Keratinocyte (primary cell): ENCODE measurements around the gene ATF4. TPM values are rescaled to one million over a fixed set of nuclear protein-coding genes. Genes with fewer than 3 reads are reported as not detected.

Experiments used
- DNase-seq: peaks from one replicate; pipeline ENCODE4 v3.0.0-alpha.2; 2011; ENCODE audit warnings: low read depth, missing footprints, low spot score
- FAIRE-seq: peaks from 2 replicates; lab custom pipeline; 2011; peaks lifted over from hg19 to GRCh38; lab: Jason Lieb, UNC
- H2AFZ ChIP-seq: 2 replicates; pipeline ENCODE4 v1.6.0; 2012; ENCODE audit warnings: low read length, control low read depth, inconsistent platforms; ENCODE audit not compliant: control insufficient read depth
- H3K27ac ChIP-seq: 2 replicates; pipeline ENCODE4 v1.5.1; 2011; ENCODE audit warnings: low read length; ENCODE audit not compliant: control insufficient read depth, insufficient read depth
- H3K27me3 ChIP-seq: 3 replicates; pipeline ENCODE4 v1.6.0; 2011; ENCODE audit warnings: low read length; ENCODE audit not compliant: control insufficient read depth, insufficient read depth; ENCODE audit errors: extremely low read depth
- H3K36me3 ChIP-seq, 2 experiments: 2 replicates in 1 of 2; 3 replicates in 1 of 2; pipeline ENCODE4 v1.5.1; 2011; ENCODE audit warnings: low read length in 2 of 2, mild to moderate bottlenecking in 1 of 2; ENCODE audit not compliant: control insufficient read depth in 2 of 2, insufficient read depth in 2 of 2; ENCODE audit errors: extremely low read depth in 1 of 2
- H3K4me1 ChIP-seq: 3 replicates; pipeline ENCODE4 v1.5.1; 2011; ENCODE audit warnings: low read length; ENCODE audit not compliant: control insufficient read depth, insufficient read depth; ENCODE audit errors: extremely low read depth
- H3K4me2 ChIP-seq: 3 replicates; pipeline ENCODE4 v1.6.0; 2011; ENCODE audit warnings: low read depth, low read length; ENCODE audit not compliant: control insufficient read depth, insufficient read depth; ENCODE audit errors: extremely low read depth
- H3K4me3 ChIP-seq, 3 experiments: fragments of 200-600 bp in 1 of 3; sonication (generic) in 1 of 3; 2 replicates in 2 of 3; 3 replicates in 1 of 3; pipeline ENCODE4 v1.5.1; 2011 to 2016; ENCODE audit warnings: low read length in 3 of 3, mild to moderate bottlenecking in 3 of 3, control low read depth in 2 of 3, inconsistent platforms in 1 of 3, low read depth in 1 of 3, mixed read lengths in 1 of 3, mixed run types in 1 of 3, moderate library complexity in 1 of 3; ENCODE audit not compliant: control insufficient read depth in 2 of 3, insufficient read depth in 2 of 3; ENCODE audit errors: extremely low read depth in 1 of 3
- H3K79me2 ChIP-seq: 2 replicates; pipeline ENCODE4 v1.6.0; 2012; ENCODE audit warnings: low read length; ENCODE audit not compliant: control insufficient read depth, insufficient read depth
- H3K9ac ChIP-seq: 3 replicates; pipeline ENCODE4 v1.6.0; 2011; ENCODE audit warnings: low read length; ENCODE audit not compliant: control insufficient read depth, insufficient read depth; ENCODE audit errors: extremely low read depth
- H3K9me1 ChIP-seq: 3 replicates; pipeline ENCODE4 v1.6.0; 2011; ENCODE audit warnings: low read length; ENCODE audit not compliant: control insufficient read depth, insufficient read depth; ENCODE audit errors: extremely low read depth
- H3K9me3 ChIP-seq: 2 replicates; pipeline ENCODE4 v1.5.1; 2012; ENCODE audit warnings: low read depth, low read length; ENCODE audit not compliant: control insufficient read depth
- H4K20me1 ChIP-seq: 3 replicates; pipeline ENCODE4 v1.6.0; 2011; ENCODE audit warnings: low read length; ENCODE audit not compliant: control insufficient read depth, insufficient read depth; ENCODE audit errors: extremely low read depth
- CTCF ChIP-seq, 3 experiments: IDR thresholded peaks in 1 of 3; conservative IDR thresholded peaks in 1 of 3; optimal IDR thresholded peaks in 1 of 3; 2 replicates in 2 of 3; 3 replicates in 1 of 3; pipeline versions ENCODE3 to v1.5.1; 2011; ENCODE audit warnings: low read length in 3 of 3, mild to moderate bottlenecking in 3 of 3, moderate library complexity in 2 of 3, control low read depth in 1 of 3, inconsistent platforms in 1 of 3; ENCODE audit not compliant: insufficient read depth in 2 of 3; ENCODE audit errors: extremely low read depth in 1 of 3
- EZH2 ChIP-seq: IDR thresholded peaks from one replicate; pipeline ENCODE4 v1.6.1; 2012; ENCODE audit warnings: inconsistent platforms, mild to moderate bottlenecking, low read length, moderate library complexity
- dilution Hi-C: fragments of 300-500 bp; cut with MboI; formaldehyde crosslinking; loops from one replicate; pipeline ENCODE4 v1.7.0; 2020; ENCODE audit warnings: low sequenced_read_pairs; ENCODE audit not compliant: extremely low pct_ligation_motif_present
- polyA plus RNA-seq, 5 experiments: library from polyadenylated mRNA; depleted of rRNA in 3 of 5; stranded (reverse) in 3 of 5; stranded (forward) in 1 of 5; unstranded in 1 of 5; fragments of >200 nt; gene quantifications; 1 replicate in 1 of 5; 2 replicates in 3 of 5; 3 replicates in 1 of 5; pipeline versions ENCODE4 v1.2.1 to v1.2.3, GENCODE V29; 2011 to 2012; ENCODE audit warnings: missing spikeins in 2 of 5, low read depth in 1 of 5, low replicate concordance in 1 of 5

Gene ATF4
- polyA plus RNA-seq, 1 donor (not counting 4 experiments of a cell fraction or from before 2014, with no cell fraction given): 629 TPM

- no peaks in the 10 kb centered on the region for H3K27me3 ChIP-seq
- H2AFZ ChIP-seq: no peak overlapping the region
- no peak overlapping the region for H3K9ac ChIP-seq
- H4K20me1 ChIP-seq: no peaks in the 10 kb centered on the region
- TF ChIP-seq CTCF (optimal IDR thresholded peaks at IDR 0.05 in 1 of 3, IDR thresholded peaks at IDR 0.05 in 1 of 3, conservative IDR thresholded peaks at IDR 0.05 in 1 of 3; ENCODE audit: extremely low read depth in 1 of 3, insufficient read depth in 2 of 3, low read length in 3 of 3) (no peak), EZH2 (no peak)
- dilution Hi-C loops: no loop called here
- no peak overlapping the region for H3K4me2 ChIP-seq
- no peaks in the 10 kb centered on the region for H3K79me2 ChIP-seq
- DNase-seq: no peak
- H3K27ac ChIP-seq: no peak overlapping the region
- H3K9me3 ChIP-seq: no peaks in the 10 kb centered on the region
- no peaks in the 10 kb centered on the region for H3K9me1 ChIP-seq
- H3K4me1 ChIP-seq: no peaks in the 10 kb centered on the region
- H3K36me3 ChIP-seq: no peaks in the 10 kb centered on the region
- no peak for FAIRE-seq
- no peak overlapping the region for H3K4me3 ChIP-seq
These were observed 28.2 kb upstream of the ATF4 start for GRCh38 chr22:39492186-39492585.

GRCh38 chr22:39493759-39494158, 26.6 kb upstream of the ATF4 start:
- Histone ChIP-seq H3K79me2 (no peaks in the 10 kb centered on the region), H3K4me2 (no peak overlapping the region), H3K9me1 (no peaks in the 10 kb centered on the region), H2AFZ (no peak overlapping the region), H3K27ac (no peak overlapping the region), H3K4me1 (no peaks in the 10 kb centered on the region), H3K9ac (no peak overlapping the region), H3K4me3 (no peak overlapping the region), H3K9me3 (no peaks in the 10 kb centered on the region), H3K36me3 (no peaks in the 10 kb centered on the region), H3K27me3 (no peaks in the 10 kb centered on the region), H4K20me1 (no peaks in the 10 kb centered on the region)
- dilution Hi-C loops: no loop called here
- TF ChIP-seq CTCF (optimal IDR thresholded peaks at IDR 0.05 in 1 of 3, IDR thresholded peaks at IDR 0.05 in 1 of 3, conservative IDR thresholded peaks at IDR 0.05 in 1 of 3; ENCODE audit: extremely low read depth in 1 of 3, insufficient read depth in 2 of 3, low read length in 3 of 3) (no peak), EZH2 (no peak)
- FAIRE-seq (no peak), DNase-seq (no peak)
